HG02970 (cell line): ENCODE results near the gene RIC8B.

Experiments
- ATAC-seq: cut with Tn5 transposase; IDR thresholded peaks from one replicate; pipeline ENCODE4 v1.9.1; 2021; ENCODE audit warnings: mild to moderate bottlenecking, moderate library complexity, moderate number of reproducible peaks; ENCODE audit not compliant: unreplicated experiment, low FRiP score

Gene RIC8B

DNA sequence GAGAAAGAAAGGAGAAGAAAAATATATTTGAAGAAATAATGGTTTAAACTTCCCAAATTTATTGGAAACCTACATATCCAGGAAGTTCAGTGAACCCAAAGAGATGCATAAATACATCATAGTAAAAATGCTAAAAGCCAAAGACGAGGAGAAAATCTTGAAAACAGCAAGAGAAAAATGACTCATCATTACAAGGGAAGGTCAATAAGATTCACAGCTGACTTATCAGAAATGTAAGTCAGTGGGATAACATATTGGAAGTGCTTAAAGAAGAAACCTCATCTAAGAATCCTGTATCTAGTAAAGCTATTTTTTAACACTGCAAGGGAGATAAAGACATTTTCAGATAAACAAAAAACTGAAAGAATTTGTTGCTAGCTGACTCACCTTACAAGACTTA, 19.9 kb downstream of the RIC8B start:
- ATAC-seq, result no peak

DNA sequence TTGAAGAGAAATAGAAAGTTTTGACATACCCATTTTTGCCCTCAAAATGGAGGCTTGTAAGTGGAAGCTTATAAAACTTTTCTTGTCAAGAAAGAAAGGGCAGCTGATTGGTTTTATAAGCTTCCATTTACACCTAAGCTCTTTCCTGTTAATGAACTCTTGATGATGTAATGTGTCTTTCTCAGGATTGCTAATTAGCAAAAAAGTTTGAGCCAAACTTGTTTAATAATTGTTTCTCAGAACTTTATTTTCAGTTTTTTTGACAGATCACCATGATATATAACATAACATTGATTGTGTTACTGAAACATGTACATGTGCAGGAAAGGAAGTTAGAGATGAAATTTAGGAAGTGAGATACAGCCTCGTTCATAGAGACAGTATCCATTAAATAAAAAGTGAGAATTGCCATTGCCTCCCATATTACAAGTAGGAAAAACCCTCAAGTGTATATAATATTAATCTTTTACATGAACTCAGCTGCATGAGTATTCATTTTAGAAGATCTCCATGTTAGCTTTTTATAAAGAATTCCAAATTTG, 26.8 kb downstream of the RIC8B start:
- ATAC-seq, result no peak

GRCh38 chr12:106801830-106802533, 27.5 kb downstream of the RIC8B start:
- no peak for ATAC-seq

DNA sequence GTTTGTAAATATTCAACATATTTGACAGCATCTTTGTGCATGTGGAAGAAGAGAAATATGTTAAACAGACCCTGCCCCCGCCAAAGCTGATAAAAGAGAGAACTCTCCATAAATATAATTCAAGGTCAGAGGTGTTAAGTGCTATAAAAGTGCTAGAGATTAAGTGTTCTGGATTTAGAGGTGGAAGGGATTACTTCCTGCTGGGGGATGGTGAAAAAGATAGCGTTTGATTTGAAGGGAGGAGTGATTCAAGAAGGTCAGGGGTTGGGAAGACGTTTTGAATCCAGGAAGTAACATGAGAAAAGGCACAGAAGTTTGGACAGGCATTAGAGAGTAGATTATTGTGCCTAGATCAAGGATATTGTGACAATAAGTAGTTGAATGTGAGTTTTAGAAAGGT, 30.2 kb downstream of the RIC8B start:
- no peak for ATAC-seq

DNA sequence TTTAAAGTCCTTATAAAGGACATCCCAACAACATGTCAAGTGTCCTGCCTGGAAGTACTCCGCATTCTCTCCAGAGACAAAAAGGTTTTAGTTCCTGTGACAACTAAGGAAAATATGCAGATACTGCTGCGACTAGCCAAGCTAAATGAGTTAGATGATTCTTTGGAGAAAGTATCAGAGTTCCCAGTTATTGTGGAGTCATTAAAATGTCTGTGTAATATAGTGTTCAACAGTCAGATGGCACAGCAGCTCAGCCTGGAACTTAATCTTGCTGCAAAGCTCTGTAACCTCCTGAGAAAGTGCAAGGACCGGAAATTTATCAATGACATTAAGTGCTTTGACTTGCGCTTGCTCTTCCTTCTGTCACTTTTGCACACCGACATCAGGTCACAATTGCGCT, 40.2 kb downstream of the RIC8B start:
- ATAC-seq, result no peak

- ATAC-seq, result no peak
Observed at GRCh38 chr12:106815741-106816140, 41.3 kb downstream of the RIC8B start.

DNA sequence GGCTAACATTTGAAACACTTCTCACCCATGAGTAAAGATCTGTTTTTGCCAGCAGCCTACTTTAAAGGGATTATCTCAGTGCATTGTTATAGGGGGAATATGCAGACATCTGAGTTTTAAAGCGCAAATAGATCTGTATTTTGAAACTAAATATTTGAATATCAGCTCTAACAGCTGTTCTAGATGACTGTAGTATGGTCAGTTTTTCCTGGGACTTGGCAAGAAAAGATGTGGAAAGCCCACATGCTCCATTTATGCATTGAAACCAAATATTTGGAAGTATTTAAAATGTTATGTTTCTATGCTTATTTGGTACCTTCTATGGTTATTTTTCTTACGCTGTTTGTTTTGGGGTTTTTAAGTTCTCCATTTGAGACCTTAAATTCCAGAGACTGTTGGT, 41.7 kb downstream of the RIC8B start:
- ATAC-seq, result no peak

- ATAC-seq, result no peak
Observed at GRCh38 chr12:106819991-106820390, 45.5 kb downstream of the RIC8B start.

DNA sequence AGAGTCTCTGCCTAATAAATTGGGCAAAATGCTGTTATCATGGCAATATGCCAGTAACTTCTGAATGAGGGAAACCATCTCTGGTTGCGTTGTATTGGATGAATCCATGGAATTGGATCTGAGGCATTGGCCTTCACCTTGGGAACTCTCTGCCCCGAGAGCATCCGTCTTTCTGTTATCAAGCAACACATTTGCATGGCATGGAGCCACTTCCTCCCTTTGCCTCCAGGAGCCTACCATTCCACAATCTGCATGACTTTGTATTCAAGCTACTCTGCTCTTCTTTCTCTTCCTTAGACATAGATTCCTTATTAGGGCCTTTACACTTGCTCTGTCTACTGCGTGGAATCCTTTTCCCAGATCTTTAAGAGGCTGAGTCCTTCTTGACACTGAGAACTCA, 57.2 kb downstream of the RIC8B start:
- no peak for ATAC-seq

GRCh38 chr12:106837782-106838181, 63.3 kb downstream of the RIC8B start:
- ATAC-seq, result no peak

- no peak for ATAC-seq
Observed at GRCh38 chr12:106839333-106839732, 64.9 kb downstream of the RIC8B start.

GRCh38 chr12:106840243-106840642, 65.8 kb downstream of the RIC8B start:
- ATAC-seq, result no peak

DNA sequence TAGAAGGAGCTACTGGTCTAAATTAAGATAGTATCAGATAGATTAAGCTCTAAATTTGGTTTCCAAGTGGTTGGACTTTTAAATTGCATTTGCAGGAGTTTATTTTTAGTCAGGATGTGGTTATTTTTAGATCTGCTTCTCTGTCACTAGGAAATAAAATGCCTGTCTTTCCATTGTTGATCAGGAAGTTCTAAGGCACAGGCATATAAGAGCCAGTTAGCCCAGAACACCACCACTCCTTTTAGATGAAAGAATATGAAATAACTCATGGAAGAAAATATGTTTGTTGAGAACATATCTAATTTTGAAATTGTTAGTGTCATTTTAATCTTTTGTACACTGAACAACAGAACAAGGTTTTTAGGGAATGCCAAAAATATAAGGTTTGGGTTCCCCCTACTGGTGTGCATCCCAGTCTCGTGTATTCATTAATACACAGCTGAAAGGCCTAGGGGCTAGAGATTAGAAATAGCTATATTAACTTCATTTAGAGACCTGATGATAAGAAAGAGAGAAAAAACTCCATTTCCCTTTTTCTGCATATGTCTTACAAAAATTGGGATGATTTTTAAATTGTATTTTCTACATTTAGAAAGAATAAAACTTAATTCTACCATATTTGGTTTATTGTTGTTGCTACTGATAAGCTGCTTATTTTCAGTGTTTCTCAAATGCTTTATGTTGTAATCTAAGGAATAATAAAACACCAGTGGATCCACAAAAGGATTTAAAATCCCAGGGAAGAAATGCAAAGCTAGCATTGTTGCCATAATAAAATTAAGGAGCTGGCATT, 67.2 kb downstream of the RIC8B start:
- ATAC-seq, result no peak

DNA sequence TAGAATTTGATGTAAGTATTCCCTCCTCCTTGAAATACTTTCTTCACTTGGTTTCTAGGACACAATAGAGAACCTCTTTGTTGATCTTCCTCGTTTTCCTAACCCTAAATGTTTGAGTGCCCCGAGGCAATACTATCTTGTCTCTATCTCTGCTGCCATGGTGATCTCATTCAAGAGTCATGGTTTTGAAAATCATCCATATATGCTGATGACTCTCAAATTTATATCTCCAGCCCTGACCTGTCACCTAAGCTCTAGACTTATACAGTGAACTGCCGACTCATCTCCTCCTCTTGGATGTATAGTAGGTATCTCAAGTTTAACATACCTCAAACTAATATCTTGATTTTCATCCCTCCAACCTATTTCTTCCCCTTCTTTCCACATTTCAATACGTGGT, 71.4 kb downstream of the RIC8B start:
- ATAC-seq, result no peak

- no peak for ATAC-seq
Observed at GRCh38 chr12:106847861-106848260, 73.4 kb downstream of the RIC8B start.

- ATAC-seq, result no peak
Observed at GRCh38 chr12:106851306-106851705, 76.8 kb downstream of the RIC8B start.

DNA sequence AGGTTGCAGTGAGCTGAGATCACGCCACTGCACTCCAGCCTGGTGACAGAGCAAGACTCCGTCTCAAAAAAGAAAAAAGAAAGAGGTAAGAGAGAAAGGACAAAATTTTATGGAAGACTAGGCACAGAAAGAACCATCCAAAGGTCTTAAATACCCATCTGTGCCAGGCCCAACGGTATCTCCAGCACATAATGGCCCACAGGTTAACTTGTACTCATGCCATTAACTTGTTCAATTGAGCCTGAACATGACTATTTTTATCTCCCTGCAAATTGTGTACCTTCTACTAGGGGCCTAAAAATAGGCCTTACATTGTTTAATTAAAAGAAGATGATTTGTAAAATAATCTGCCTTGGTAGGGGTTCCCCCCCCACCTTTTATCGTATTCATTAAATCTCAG, 80.2 kb downstream of the RIC8B start:
- ATAC-seq, result no peak

- ATAC-seq, result no peak
Observed at GRCh38 chr12:106855221-106855758, 80.8 kb downstream of the RIC8B start.

GRCh38 chr12:106861984-106862916, 87.8 kb downstream of the RIC8B start:
- ATAC-seq, result no peak

DNA sequence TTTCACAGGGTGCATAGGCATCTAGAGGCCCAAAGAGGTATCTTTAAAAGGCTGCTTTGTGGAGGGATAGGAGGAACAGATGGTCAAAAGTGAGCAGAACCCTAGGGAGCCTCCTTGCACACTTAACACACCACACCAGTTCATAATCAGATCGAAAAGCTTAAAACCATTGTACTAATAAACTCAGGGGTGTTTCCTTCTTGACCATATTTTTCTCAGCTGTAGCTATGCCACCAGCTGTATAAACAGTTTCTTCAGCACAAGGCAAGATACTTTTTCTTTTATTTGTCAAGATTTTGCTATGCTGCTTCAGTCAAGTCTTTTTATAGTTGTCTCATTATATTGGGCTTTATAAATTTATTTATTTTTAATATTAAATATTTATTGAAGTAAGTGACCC, 88.7 kb downstream of the RIC8B start:
- ATAC-seq, result no peak
